GM23248 (cell line): ENCODE results near the gene ARHGAP8.

Experiments used
- EZH2 ChIP-seq: fragments of 200-600 bp; sonication (generic); IDR thresholded peaks from 2 replicates; pipeline ENCODE4 v1.6.1; 2018; ENCODE audit warnings: antibody characterized with exemption, mild to moderate bottlenecking; ENCODE audit not compliant: insufficient read depth, poor library complexity, severe bottlenecking
- EZH2phosphoT487 ChIP-seq: fragments of 200-600 bp; sonication (generic); IDR thresholded peaks from 2 replicates; pipeline ENCODE4 v1.6.1; 2018; ENCODE audit warnings: antibody characterized with exemption, moderate library complexity, mild to moderate bottlenecking, low read depth; ENCODE audit not compliant: insufficient read depth

DNA sequence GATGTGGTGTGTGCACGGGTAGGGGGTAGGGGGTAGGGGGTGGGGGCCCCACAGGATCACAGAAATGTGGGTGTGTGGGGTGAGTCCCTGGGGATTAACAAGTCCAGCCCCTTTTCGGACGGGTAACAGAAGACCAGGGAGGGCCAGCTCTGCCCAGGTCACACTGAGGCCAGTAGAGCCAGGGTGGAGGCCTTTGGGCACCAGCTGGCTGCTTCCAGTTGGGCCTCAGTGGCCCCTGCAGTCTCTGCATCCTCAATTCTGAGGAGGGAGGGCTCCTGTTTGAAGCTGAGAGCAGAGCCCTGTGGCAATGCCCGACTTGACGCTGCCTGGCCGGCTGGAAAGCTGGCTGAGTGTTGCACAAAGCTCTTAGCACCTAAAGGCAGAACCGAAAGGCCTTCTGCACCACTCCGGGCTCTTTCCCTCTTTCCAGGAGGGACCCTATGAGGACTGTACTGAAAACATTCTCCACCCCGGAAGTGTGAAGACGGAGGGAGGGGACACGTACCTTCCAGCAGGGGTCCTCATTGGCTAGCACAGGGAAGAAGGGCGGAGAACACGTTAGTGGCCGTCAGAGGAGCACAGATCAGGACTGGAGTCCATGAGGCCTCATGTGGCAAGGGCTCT, 137.0 kb downstream of the ARHGAP8 start:
- no peak for TF ChIP-seq EZH2
- TF ChIP-seq EZH2phosphoT487, result no peak
